ENCODE measurements around the gene C2orf68. TPM values are rescaled to one million over a fixed set of nuclear protein-coding genes. Genes with fewer than 3 reads are reported as not detected.

Gene C2orf68
- total RNA-seq, 1 donor: 22.2 TPM

DNA sequence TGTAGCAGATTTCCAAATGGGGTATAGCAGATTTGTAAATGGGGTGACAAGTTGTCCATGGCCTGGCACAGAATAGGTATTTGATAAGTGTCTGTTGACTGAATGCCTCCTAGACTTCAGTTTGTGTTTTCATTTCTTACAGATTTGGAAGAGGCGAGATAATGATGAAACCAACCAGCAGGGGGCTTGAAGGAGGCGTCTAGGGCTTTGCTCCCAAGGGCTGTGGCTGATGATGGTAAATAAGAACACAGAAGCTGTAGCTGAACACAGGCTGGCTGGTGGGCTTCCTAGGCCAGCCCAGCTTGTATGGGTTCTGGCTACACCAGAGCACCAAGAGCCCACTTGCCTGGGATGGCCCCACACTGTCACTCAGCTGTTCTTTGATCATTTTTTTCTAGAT, 36.8 kb upstream of the C2orf68 start:
- no peak overlapping the region for H3K4me3 ChIP-seq (ENCODE audit: low read depth, low read length)
- TF ChIP-seq CTCF (IDR thresholded peaks at IDR 0.05; ENCODE audit: insufficient read depth, low read length): peak; percentile 62
- peak; percentile 62 for DNase-seq (ENCODE audit: low read depth)

GRCh38 chr2:85647823-85648526, 36.1 kb upstream of the C2orf68 start:
- no peak for DNase-seq (ENCODE audit: low read depth)
- H3K4me3 ChIP-seq (ENCODE audit: low read depth, low read length): no peak overlapping the region
- no peak for TF ChIP-seq CTCF (IDR thresholded peaks at IDR 0.05; ENCODE audit: insufficient read depth, low read length)

GRCh38 chr2:85646166-85646565, 34.3 kb upstream of the C2orf68 start:
- DNase-seq (ENCODE audit: low read depth): no peak
- H3K4me3 ChIP-seq (ENCODE audit: low read depth, low read length): no peak overlapping the region
- TF ChIP-seq CTCF (IDR thresholded peaks at IDR 0.05; ENCODE audit: insufficient read depth, low read length): no peak

DNA sequence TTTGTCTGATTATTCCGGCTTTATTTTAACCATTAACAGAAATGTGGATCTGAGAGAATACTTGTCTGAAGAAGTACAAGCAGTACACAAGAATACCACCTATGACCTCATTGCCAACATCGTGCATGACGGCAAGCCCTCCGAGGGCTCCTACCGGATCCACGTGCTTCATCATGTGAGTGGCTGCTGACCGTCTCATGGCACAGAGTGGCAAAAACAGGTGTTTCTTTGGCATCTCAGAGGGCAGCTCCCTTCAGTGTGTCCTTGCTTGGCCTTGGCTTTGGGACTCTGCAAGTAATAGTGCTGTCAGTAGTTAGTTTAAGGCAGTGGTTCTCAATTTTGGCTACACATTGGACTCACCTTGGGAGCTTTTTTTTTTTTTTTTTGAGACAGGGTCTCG, 33.0 kb upstream of the C2orf68 start:
- no peak for DNase-seq (ENCODE audit: low read depth)
- TF ChIP-seq CTCF (IDR thresholded peaks at IDR 0.05; ENCODE audit: insufficient read depth, low read length): no peak
- no peak overlapping the region for H3K4me3 ChIP-seq (ENCODE audit: low read depth, low read length)

DNA sequence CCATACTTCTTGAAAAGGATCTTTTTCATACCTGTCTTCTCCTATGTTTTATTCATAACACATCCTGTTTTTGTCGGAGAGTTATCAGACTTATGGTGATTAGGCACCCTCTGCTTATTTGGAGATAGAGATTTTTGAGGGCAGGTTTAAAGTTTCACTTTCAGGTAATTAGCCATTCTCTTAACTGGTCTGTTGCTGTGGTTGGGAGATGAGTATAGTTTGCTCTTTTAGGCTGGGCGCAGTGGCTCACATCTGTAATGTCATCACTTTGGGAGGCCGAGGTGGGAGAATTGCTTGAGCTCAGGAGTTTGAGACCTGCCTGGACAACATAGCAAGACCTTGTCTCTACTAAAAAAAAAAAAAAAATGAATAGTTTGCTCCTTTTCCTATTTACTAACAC, 30.9 kb upstream of the C2orf68 start:
- TF ChIP-seq CTCF (IDR thresholded peaks at IDR 0.05; ENCODE audit: insufficient read depth, low read length): no peak
- no peak for DNase-seq (ENCODE audit: low read depth)
- no peak overlapping the region for H3K4me3 ChIP-seq (ENCODE audit: low read depth, low read length)

GRCh38 chr2:85635636-85636035, 23.8 kb upstream of the C2orf68 start:
- no peak for TF ChIP-seq CTCF (IDR thresholded peaks at IDR 0.05; ENCODE audit: insufficient read depth, low read length)
- H3K4me3 ChIP-seq (ENCODE audit: low read depth, low read length): no peak overlapping the region
- no peak for DNase-seq (ENCODE audit: low read depth)

GRCh38 chr2:85635011-85635410, 23.1 kb upstream of the C2orf68 start:
- H3K4me3 ChIP-seq (ENCODE audit: low read depth, low read length): no peak overlapping the region
- no peak for DNase-seq (ENCODE audit: low read depth)
- TF ChIP-seq CTCF (IDR thresholded peaks at IDR 0.05; ENCODE audit: insufficient read depth, low read length): no peak

Measured in fibroblast of the aortic adventitia (primary cell).